ENCODE measurements around the gene ZNF878. TPM values are rescaled to one million over a fixed set of nuclear protein-coding genes. Genes with fewer than 3 reads are reported as not detected.

The ZNF878 gene
- total RNA-seq, 2 experiments from 2014 or later: 1.0 TPM

GRCh38 chr19:12092065-12092867 is 39.5 kb upstream of the ZNF878 start:
- BruUV-seq (replicated peaks): no TSS peak
- H3K4me2 ChIP-seq (ENCODE audit: low read length): no peak overlapping the region; the same call in 1 of the 2 replicates
- no peak for DNase-seq (ENCODE audit: low spot score)
- no peaks in the 10 kb centered on the region for H3K4me1 ChIP-seq (ENCODE audit: insufficient read depth, low read length, poor library complexity, severe bottlenecking)
- no peak overlapping the region for H3K4me3 ChIP-seq (ENCODE audit: low read depth, low read length, poor library complexity, severe bottlenecking)
- CTCF ChIA-PET (ENCODE audit: unreplicated experiment): no interaction called here
- H3K9me3 ChIP-seq (ENCODE audit: low read length): no peaks in the 10 kb centered on the region
- intact Hi-C loops (cut with micrococcal nuclease; ENCODE audit: unreplicated experiment): loop anchor here (10.0 kb wide), 1 partner anchor 253 kb away; no protein-coding TSS in a partner anchor
- no peaks in the 10 kb centered on the region for H3K79me2 ChIP-seq (ENCODE audit: insufficient read depth, low read depth, low read length)
- no peak overlapping the region for H2AFZ ChIP-seq (ENCODE audit: low read length)
- no peak for TF ChIP-seq EZH2phosphoT487 (IDR thresholded peaks at IDR 0.05; ENCODE audit: borderline replicate concordance, low read depth, low read length)
- TF ChIP-seq CTCF (conservative IDR thresholded peaks at IDR 0.05; ENCODE audit: low read length): no peak
- no peaks in the 10 kb centered on the region for H3K36me3 ChIP-seq (ENCODE audit: insufficient read depth, low read length)
- POLR2A ChIA-PET: no interaction called here
- no peak overlapping the region for H3K27ac ChIP-seq (ENCODE audit: low read depth, low read length, poor library complexity, severe bottlenecking)
- H3K9me2 ChIP-seq (ENCODE audit: insufficient read depth, low read length): no peaks in the 10 kb centered on the region
- no peaks in the 10 kb centered on the region for H4K20me1 ChIP-seq (ENCODE audit: insufficient read depth, low read length)

GRCh38 chr19:12090807-12091206 is 38.0 kb upstream of the ZNF878 start:
- H3K36me3 ChIP-seq (ENCODE audit: insufficient read depth, low read length): no peaks in the 10 kb centered on the region
- ChIA-PET CTCF (ENCODE audit: unreplicated experiment) (interaction anchor here (1.0 kb wide), 1 partner anchor 46 kb away, joined by 3 read pairs; no protein-coding TSS in a partner anchor), POLR2A (no interaction called here)
- no peak overlapping the region for H3K4me3 ChIP-seq (ENCODE audit: low read depth, low read length, poor library complexity, severe bottlenecking)
- no peaks in the 10 kb centered on the region for H3K9me2 ChIP-seq (ENCODE audit: insufficient read depth, low read length)
- no peak for TF ChIP-seq EZH2phosphoT487 (IDR thresholded peaks at IDR 0.05; ENCODE audit: borderline replicate concordance, low read depth, low read length)
- TF ChIP-seq CTCF (conservative IDR thresholded peaks at IDR 0.05; ENCODE audit: low read length): peak; percentile 91
- peak; percentile 67 for DNase-seq (ENCODE audit: low spot score)
- BruUV-seq (replicated peaks): no TSS peak
- H3K9me3 ChIP-seq (ENCODE audit: low read length): no peaks in the 10 kb centered on the region
- no peaks in the 10 kb centered on the region for H3K4me1 ChIP-seq (ENCODE audit: insufficient read depth, low read length, poor library complexity, severe bottlenecking)
- no peak overlapping the region for H2AFZ ChIP-seq (ENCODE audit: low read length)
- intact Hi-C loops (cut with micrococcal nuclease; ENCODE audit: unreplicated experiment): loop anchor here (10.0 kb wide), 1 partner anchor 254 kb away; no protein-coding TSS in a partner anchor
- no peak overlapping the region for H3K4me2 ChIP-seq (ENCODE audit: low read length)
- no peak overlapping the region for H3K27ac ChIP-seq (ENCODE audit: low read depth, low read length, poor library complexity, severe bottlenecking)
- no peaks in the 10 kb centered on the region for H3K79me2 ChIP-seq (ENCODE audit: insufficient read depth, low read depth, low read length)
- no peaks in the 10 kb centered on the region for H4K20me1 ChIP-seq (ENCODE audit: insufficient read depth, low read length)
